ENCODE data around the gene COPA. TPM values are rescaled to one million over a fixed set of nuclear protein-coding genes. Genes with fewer than 3 reads are reported as not detected.

Gene COPA
- total RNA-seq, 1 experiment from 2014 or later: 141 TPM

DNA sequence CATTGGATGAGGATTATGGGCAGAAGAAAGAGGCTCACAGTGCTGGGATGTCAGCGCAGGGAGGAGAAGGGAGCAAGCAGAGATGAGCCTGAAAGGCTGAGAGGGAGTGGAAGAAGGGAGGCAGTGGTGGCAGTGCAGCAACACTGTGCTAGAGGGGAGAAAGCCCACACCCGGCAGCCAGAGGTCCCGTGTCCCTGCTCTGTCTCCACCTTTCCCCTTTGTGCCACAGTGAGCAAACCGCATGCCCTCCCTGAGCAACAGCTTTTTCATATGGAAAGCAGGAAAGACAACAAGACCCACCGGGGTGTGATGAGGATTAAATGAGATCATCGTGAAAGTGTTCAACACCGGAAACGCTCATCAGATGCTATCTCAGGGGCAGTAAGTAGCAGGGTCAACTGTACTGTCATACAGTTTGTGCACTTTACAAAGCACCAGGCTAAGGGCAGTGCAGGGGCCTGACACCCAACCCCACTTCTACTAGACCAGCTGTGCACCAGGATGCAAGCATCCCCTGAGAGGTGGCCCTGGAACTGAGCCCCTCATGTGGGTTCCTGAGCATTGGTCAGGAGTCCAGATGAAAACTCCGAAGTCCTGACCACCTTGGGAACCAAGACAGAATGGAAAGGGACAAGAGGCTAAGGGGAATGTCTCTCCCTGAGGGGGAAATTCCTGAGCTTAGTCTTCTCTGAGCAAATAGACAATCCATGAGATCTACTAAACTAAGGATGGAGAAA lies 32.9 kb upstream of the COPA start:
- DNase-seq: no peak
- H2AFZ ChIP-seq (ENCODE audit: low read length): no peak overlapping the region
- CTCF ChIA-PET: interaction anchor here (0.6 to 3.1 kb wide), 5 partner anchors 13 to 483 kb away, joined by 3 to 19 read pairs (median 4); no protein-coding TSS in a partner anchor

DNA sequence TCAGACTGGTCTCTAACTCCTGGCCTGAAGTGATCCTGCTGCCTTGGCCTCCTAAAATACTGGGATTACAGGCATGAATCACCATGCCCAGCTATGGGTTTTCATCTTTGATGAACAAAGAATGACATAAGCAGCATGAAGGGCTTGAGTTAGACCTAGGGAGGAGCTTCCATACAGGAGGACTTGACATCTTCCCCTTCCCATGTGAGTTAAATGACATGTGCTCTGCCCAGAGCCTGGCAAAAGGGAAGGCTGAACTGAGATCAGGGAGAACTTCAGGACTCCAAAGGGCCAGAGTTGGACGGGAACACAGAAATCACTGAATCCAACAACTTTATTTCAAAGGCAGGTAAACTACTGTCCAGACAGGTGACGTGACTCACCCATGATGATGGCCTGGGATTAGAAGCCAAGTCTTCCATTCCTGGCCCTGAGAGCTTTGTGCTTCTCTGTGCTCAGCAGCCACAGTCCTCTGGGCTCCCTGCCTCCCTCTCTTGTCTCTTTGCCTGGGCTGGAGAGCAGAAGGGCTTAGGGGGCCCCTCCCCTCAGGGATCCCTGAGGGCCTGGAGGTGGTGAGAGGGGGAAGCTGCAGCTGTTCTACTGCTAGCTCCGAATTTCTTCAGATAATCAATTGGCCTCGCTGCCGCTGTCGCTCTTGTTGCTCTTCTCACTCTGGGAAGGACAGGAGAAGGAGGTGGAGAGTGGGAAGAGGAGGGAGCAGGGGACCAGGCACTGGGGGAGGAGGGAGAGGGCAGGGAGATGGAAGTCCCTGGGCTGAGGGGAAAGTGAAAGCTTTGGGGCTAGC lies 31.5 kb upstream of the COPA start:
- ChIA-PET POLR2A (ENCODE audit: unreplicated experiment) (no interaction called here), CTCF (interaction anchor here (0.7 to 3.1 kb wide), 4 partner anchors 12 to 273 kb away, joined by 3 to 19 read pairs (median 4); no protein-coding TSS in a partner anchor)
- Histone ChIP-seq H3K9ac (ENCODE audit: low read length) (no peak overlapping the region), H3F3A (ENCODE audit: low read length, unreplicated experiment) (no peaks in the 10 kb centered on the region), H3K27ac (ENCODE audit: low read length) (no peak overlapping the region), H3K9me3 (ENCODE audit: low read length) (no peaks in the 10 kb centered on the region), H3K4me2 (ENCODE audit: low read length) (no peak overlapping the region), H3K4me3 (ENCODE audit: low read length) (no peak overlapping the region), H3K9me2 (replicated peaks; ENCODE audit: low read length) (no peaks in the 10 kb centered on the region), H3K27me3 (ENCODE audit: low read length) (no peaks in the 10 kb centered on the region), H3K36me3 (ENCODE audit: low read depth, low read length) (no peaks in the 10 kb centered on the region), H3K4me1 (ENCODE audit: insufficient read depth, low read length) (peaks cover 7% of the 10 kb centered on the region; the same call in 1 of the 2 replicates), H4K20me1 (ENCODE audit: low read length) (no peaks in the 10 kb centered on the region), H3K79me2 (ENCODE audit: low read length) (no peaks in the 10 kb centered on the region), H2AFZ (ENCODE audit: low read length) (no peak overlapping the region)
- no peak for DNase-seq
- intact Hi-C loops (cut with micrococcal nuclease): no loop called here
- ATAC-seq: no peak
- no peak for TF ChIP-seq EZH2phosphoT487 (IDR thresholded peaks at IDR 0.05; ENCODE audit: borderline replicate concordance, low read length)
- BruUV-seq (replicated peaks): no TSS peak

More for the DNA sequence above, 32.9 kb upstream of the COPA start:
- Histone ChIP-seq H3K79me2 (ENCODE audit: low read length) (no peaks in the 10 kb centered on the region), H3K9me2 (replicated peaks; ENCODE audit: low read length) (no peaks in the 10 kb centered on the region), H4K20me1 (ENCODE audit: low read length) (no peaks in the 10 kb centered on the region), H3K36me3 (ENCODE audit: low read depth, low read length) (no peaks in the 10 kb centered on the region), H3K9ac (ENCODE audit: low read length) (no peak overlapping the region), H3K27me3 (ENCODE audit: low read length) (no peaks in the 10 kb centered on the region), H3K4me2 (ENCODE audit: low read length) (no peak overlapping the region), H3K9me3 (ENCODE audit: low read length) (no peaks in the 10 kb centered on the region), H3K27ac (ENCODE audit: low read length) (no peak overlapping the region), H3K4me3 (ENCODE audit: low read length) (no peak overlapping the region), H3F3A (ENCODE audit: low read length, unreplicated experiment) (no peaks in the 10 kb centered on the region), H3K4me1 (ENCODE audit: insufficient read depth, low read length) (peaks cover 7% of the 10 kb centered on the region; the same call in 1 of the 2 replicates)
- TF ChIP-seq, protein P1, sequence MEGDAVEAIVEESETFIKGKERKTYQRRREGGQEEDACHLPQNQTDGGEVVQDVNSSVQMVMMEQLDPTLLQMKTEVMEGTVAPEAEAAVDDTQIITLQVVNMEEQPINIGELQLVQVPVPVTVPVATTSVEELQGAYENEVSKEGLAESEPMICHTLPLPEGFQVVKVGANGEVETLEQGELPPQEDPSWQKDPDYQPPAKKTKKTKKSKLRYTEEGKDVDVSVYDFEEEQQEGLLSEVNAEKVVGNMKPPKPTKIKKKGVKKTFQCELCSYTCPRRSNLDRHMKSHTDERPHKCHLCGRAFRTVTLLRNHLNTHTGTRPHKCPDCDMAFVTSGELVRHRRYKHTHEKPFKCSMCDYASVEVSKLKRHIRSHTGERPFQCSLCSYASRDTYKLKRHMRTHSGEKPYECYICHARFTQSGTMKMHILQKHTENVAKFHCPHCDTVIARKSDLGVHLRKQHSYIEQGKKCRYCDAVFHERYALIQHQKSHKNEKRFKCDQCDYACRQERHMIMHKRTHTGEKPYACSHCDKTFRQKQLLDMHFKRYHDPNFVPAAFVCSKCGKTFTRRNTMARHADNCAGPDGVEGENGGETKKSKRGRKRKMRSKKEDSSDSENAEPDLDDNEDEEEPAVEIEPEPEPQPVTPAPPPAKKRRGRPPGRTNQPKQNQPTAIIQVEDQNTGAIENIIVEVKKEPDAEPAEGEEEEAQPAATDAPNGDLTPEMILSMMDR (conservative IDR thresholded peaks at IDR 0.05; ENCODE audit: low read depth, low read length): no peak
- TF ChIP-seq EZH2 (IDR thresholded peaks at IDR 0.05; ENCODE audit: low read length, unreplicated experiment) (no peak), EZH2phosphoT487 (IDR thresholded peaks at IDR 0.05; ENCODE audit: borderline replicate concordance, low read length) (no peak)
- ATAC-seq: no peak
- POLR2A ChIA-PET (ENCODE audit: unreplicated experiment): no interaction called here
- no TSS peak for BruUV-seq (replicated peaks)
- intact Hi-C loops (cut with micrococcal nuclease): loop anchor here (1.0 kb wide), 2 partner anchors 22 to 275 kb away; no protein-coding TSS in a partner anchor

DNA sequence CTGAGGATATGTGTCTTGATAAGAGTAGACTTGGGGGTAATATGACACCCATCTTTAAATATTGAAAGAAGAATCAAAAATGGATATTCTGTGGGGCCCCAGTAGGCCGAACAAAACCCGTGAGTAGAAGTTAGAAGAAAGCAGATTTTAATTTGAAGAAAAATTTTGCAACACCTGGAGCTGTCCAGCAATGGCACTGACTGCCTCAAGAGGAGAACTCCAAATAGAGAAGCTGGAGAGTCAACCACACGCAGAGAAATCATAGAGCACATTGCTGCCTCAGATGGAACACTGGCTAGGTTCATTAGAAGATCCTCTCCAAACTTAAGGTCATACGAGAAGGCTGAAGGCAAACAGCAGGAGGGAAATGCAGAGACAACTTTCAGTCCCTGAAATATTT lies 30.6 kb upstream of the COPA start:
- Histone ChIP-seq H3F3A (ENCODE audit: low read length, unreplicated experiment) (no peaks in the 10 kb centered on the region), H3K27ac (ENCODE audit: low read length) (no peak overlapping the region), H3K9me2 (replicated peaks; ENCODE audit: low read length) (no peaks in the 10 kb centered on the region), H3K4me2 (ENCODE audit: low read length) (no peak overlapping the region), H3K4me3 (ENCODE audit: low read length) (no peak overlapping the region), H3K79me2 (ENCODE audit: low read length) (no peaks in the 10 kb centered on the region), H3K9me3 (ENCODE audit: low read length) (no peaks in the 10 kb centered on the region), H3K36me3 (ENCODE audit: low read depth, low read length) (no peaks in the 10 kb centered on the region), H3K4me1 (ENCODE audit: insufficient read depth, low read length) (peaks cover 7% of the 10 kb centered on the region; the same call in 1 of the 2 replicates), H3K9ac (ENCODE audit: low read length) (no peak overlapping the region), H3K27me3 (ENCODE audit: low read length) (no peaks in the 10 kb centered on the region), H4K20me1 (ENCODE audit: low read length) (no peaks in the 10 kb centered on the region), H2AFZ (ENCODE audit: low read length) (no peak overlapping the region)
- ATAC-seq: no peak
- no TSS peak for BruUV-seq (replicated peaks)
- intact Hi-C loops (cut with micrococcal nuclease): no loop called here
- no peak for TF ChIP-seq EZH2 (IDR thresholded peaks at IDR 0.05; ENCODE audit: low read length, unreplicated experiment)
- TF ChIP-seq, protein P1 (conservative IDR thresholded peaks at IDR 0.05; ENCODE audit: low read depth, low read length): no peak
- no peak for TF ChIP-seq EZH2phosphoT487 (IDR thresholded peaks at IDR 0.05; ENCODE audit: borderline replicate concordance, low read length)
- no peak for DNase-seq
- ChIA-PET POLR2A (ENCODE audit: unreplicated experiment) (no interaction called here), CTCF (interaction anchor here (1.5 kb wide), 1 partner anchor 272 kb away, joined by 5 read pairs; no protein-coding TSS in a partner anchor)
